B cell (primary cell): ENCODE results near the gene ACR. TPM values are rescaled to one million over a fixed set of nuclear protein-coding genes. Genes with fewer than 3 reads are reported as not detected.

Experiments
- ATAC-seq: fragments of 200-7000 bp; cut with Tn5 transposase; one replicate; pipeline ENCODE4 v1.10.0; 2021; ENCODE audit warnings: low read depth, mild to moderate bottlenecking, moderate number of reproducible peaks, moderate library complexity
- CTCF ChIA-PET: fragments of 350-600 bp; sonication (Branson Sonifier 250); formaldehyde crosslinking; loops from one replicate; lab custom pipeline; 2021; ENCODE audit warnings: antibody characterized with exemption, inconsistent platforms; lab: Charles Lee
- POLR2A ChIA-PET: fragments of 350-600 bp; sonication (Branson Sonifier 250); formaldehyde crosslinking; loops from one replicate; lab custom pipeline; 2021; ENCODE audit warnings: antibody characterized with exemption; lab: Charles Lee
- DNase-seq: peaks from one replicate; pipeline ENCODE4 v3.0.0; 2013
- H2AFZ ChIP-seq: 2 replicates; pipeline ENCODE4 v1.6.1; 2012; ENCODE audit warnings: mild to moderate bottlenecking, low read depth, low read length; ENCODE audit not compliant: insufficient read depth, poor library complexity, severe bottlenecking
- H3K27ac ChIP-seq, 2 donors: 1 replicate in 1 of 2; 2 replicates in 1 of 2; pipeline ENCODE4 v1.5.1; 2012 to 2013; ENCODE audit warnings: low read length in 2 of 2, mild to moderate bottlenecking in 2 of 2, moderate library complexity in 1 of 2
- H3K27me3 ChIP-seq, 4 experiments: fragments of 200-600 bp in 1 of 4; sonication (generic) in 1 of 4; replicated peaks in 1 of 4; 1 replicate in 2 of 4; 2 replicates in 2 of 4; pipeline versions ENCODE4 v1.6.1 to v1.7.0; 2013 to 2016; ENCODE audit warnings: low read length in 3 of 4, mild to moderate bottlenecking in 2 of 4, mixed read lengths in 1 of 4, moderate library complexity in 1 of 4; ENCODE audit not compliant: insufficient read depth in 4 of 4, control insufficient read depth in 3 of 4; ENCODE audit errors: control extremely low read depth in 1 of 4
- H3K36me3 ChIP-seq, 2 experiments: replicated peaks in 1 of 2; 1 replicate in 1 of 2; 2 replicates in 1 of 2; pipeline versions ENCODE4 v1.6.1 to v1.7.1; 2013; ENCODE audit warnings: low read length in 1 of 2; ENCODE audit not compliant: insufficient read depth in 2 of 2, control insufficient read depth in 1 of 2; ENCODE audit errors: control extremely low read depth in 1 of 2, extremely low read depth in 1 of 2
- H3K4me1 ChIP-seq, 2 donors: fragments of 200-600 bp in 1 of 2; sonication (generic) in 1 of 2; 1 replicate in 1 of 2; 2 replicates in 1 of 2; pipeline versions ENCODE4 v1.5.1 to v1.6.1; 2013 to 2017; ENCODE audit warnings: low read length in 2 of 2; ENCODE audit not compliant: control insufficient read depth in 2 of 2, insufficient read depth in 2 of 2
- H3K4me2 ChIP-seq: replicated peaks from 2 replicates; pipeline ENCODE3; 2012; ENCODE audit warnings: mild to moderate bottlenecking, low read depth, low read length; ENCODE audit not compliant: poor library complexity, severe bottlenecking
- H3K4me3 ChIP-seq, 5 experiments: fragments of 200-600 bp in 1 of 5; sonication (generic) in 1 of 5; 1 replicate in 3 of 5; 2 replicates in 2 of 5; pipeline versions ENCODE4 v1.5.1 to v1.7.0; 2011 to 2016; ENCODE audit warnings: low read length in 4 of 5, mild to moderate bottlenecking in 4 of 5, low read depth in 2 of 5, control low read depth in 1 of 5, moderate library complexity in 1 of 5; ENCODE audit not compliant: insufficient read depth in 1 of 5; ENCODE audit errors: control extremely low read depth in 1 of 5, extremely low read depth in 1 of 5
- H3K79me2 ChIP-seq: fragments of 200-600 bp; sonication (generic); one replicate; pipeline ENCODE4 v1.6.0; 2016; ENCODE audit warnings: low read length; ENCODE audit not compliant: control insufficient read depth, insufficient read depth
- H3K9ac ChIP-seq: fragments of 200-600 bp; sonication (generic); 2 replicates; pipeline ENCODE4 v1.6.1; 2017; ENCODE audit warnings: mild to moderate bottlenecking, low read length, moderate library complexity
- H3K9me3 ChIP-seq, 3 donors: one replicate each; pipeline versions ENCODE4 v1.6.1 to v1.7.1; 2013; ENCODE audit warnings: low read length in 2 of 3; ENCODE audit not compliant: control insufficient read depth in 2 of 3, insufficient read depth in 1 of 3; ENCODE audit errors: control extremely low read depth in 1 of 3
- H4K20me1 ChIP-seq: 2 replicates; pipeline ENCODE4 v1.6.0; 2012; ENCODE audit warnings: mild to moderate bottlenecking, low read length; ENCODE audit not compliant: insufficient read depth, control insufficient read depth, poor library complexity, severe bottlenecking
- H3K27ac Mint-ChIP-seq: one replicate; pipeline ENCODE4 v1.8.0; 2021; ENCODE audit warnings: mixed read lengths
- H3K27me3 Mint-ChIP-seq: one replicate; pipeline ENCODE4 v1.8.0; 2021; ENCODE audit warnings: mixed read lengths
- H3K4me1 Mint-ChIP-seq: one replicate; pipeline ENCODE4 v1.8.0; 2021; ENCODE audit warnings: mixed read lengths
- H3K4me3 Mint-ChIP-seq: one replicate; pipeline ENCODE4 v1.8.0; 2021; ENCODE audit warnings: mixed read lengths
- H3K9me3 Mint-ChIP-seq: one replicate; pipeline ENCODE4 v1.8.0; 2022; ENCODE audit warnings: mixed read lengths; ENCODE audit not compliant: insufficient read depth
- CTCF ChIP-seq: fragments of 200-600 bp; IDR thresholded peaks from one replicate; pipeline ENCODE4 v1.8.0; 2022; ENCODE audit warnings: antibody characterized with exemption, mild to moderate bottlenecking
- EZH2 ChIP-seq: IDR thresholded peaks from 2 replicates; pipeline ENCODE4 v1.6.1; 2012; ENCODE audit warnings: borderline replicate concordance, low read depth, mild to moderate bottlenecking, moderate library complexity, low read length; ENCODE audit not compliant: insufficient read depth, poor library complexity, severe bottlenecking
- WGBS: methylation state at CpG from one replicate; pipeline ENCODE4 v1.1.5; 2013; ENCODE audit warnings: missing lambda C conversion rate; ENCODE audit not compliant: insufficient coverage; 5-methylcytosine and 5-hydroxymethylcytosine counted together
- intact Hi-C: fragments of 100-400 bp; cut with micrococcal nuclease; formaldehyde crosslinking; loops from one replicate; pipeline ENCODE4 v1.10.0; 2022
- polyA plus RNA-seq: library from polyadenylated mRNA; depleted of rRNA; stranded (reverse); fragments of >200 nt; gene quantifications from 2 replicates; pipeline ENCODE4 v1.2.3, GENCODE V29; 2012
- total RNA-seq, 2 donors: library from RNA; stranded (reverse); fragments of 120-200 nt in 1 of 2; gene quantifications; 1 replicate in 1 of 2; 2 replicates in 1 of 2; pipeline versions ENCODE4 v1.2.3 to v1.2.4, GENCODE V29; 2013 to 2022

Gene ACR
- total and polyA plus RNA-seq, 2 donors (not counting 1 experiment from before 2014, with no cell fraction given), result not detected

DNA sequence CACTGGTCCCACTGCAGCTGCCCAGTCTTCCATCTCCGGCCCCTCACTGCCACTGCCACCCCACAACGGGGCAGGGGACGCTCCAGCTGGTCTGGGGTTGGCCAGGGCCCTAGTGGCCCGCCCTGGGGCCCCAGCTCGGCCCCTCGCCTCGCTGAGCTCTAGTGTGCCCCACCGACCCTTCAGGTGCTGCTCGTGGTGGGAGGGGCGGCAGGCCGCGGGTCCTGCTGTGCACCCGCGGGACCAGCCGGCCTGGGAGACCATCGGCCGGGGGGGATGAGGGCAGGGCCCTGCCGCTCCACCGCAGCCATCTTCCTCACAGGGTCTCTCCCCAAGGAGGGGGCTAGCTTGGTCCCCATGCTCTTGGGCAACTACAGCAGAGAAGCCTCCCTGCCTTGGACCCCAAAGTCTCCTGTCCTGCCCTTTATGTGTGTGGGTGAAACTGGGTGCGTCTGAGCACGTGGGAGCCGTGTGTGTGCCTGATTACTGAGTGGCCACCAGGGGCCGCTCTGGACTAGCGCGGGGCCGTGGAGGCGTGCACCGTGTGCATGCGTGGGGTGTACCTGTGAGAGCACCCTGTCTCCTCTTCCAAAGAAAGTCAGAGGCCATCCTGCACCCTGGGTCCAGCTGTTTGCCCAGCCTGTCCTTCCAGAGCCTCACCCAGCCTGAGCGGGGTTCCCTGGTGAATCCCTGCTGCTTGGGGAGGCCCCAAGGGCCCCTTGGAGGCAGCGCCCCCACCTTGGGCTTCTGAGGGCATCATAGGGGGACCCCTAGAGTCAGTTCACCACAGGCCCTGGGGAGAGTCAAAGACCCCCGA is 6.0 kb upstream of the ACR start:
- intact Hi-C loops, result no loop called here
- no peaks in the 10 kb centered on the region for H3K4me1 ChIP-seq
- peak; percentile 45 for ATAC-seq
- H4K20me1 ChIP-seq, result no peaks in the 10 kb centered on the region
- Mint-ChIP-seq H3K4me1 (peaks cover 7% of the 10 kb centered on the region), H3K9me3 (no peaks in the 10 kb centered on the region), H3K27ac (no peak overlapping the region), H3K27me3 (peaks cover 8% of the 10 kb centered on the region), H3K4me3 (no peak overlapping the region)
- H3K27ac ChIP-seq, result no peak overlapping the region
- H3K9me3 ChIP-seq, result no peaks in the 10 kb centered on the region
- no peak overlapping the region for H3K4me3 ChIP-seq
- H3K27me3 ChIP-seq, result no peaks in the 10 kb centered on the region
- no peak overlapping the region for H3K9ac ChIP-seq
- CTCF ChIA-PET, result no interaction called here
- H2AFZ ChIP-seq, result no peak overlapping the region
- TF ChIP-seq CTCF (peak; percentile 47), EZH2 (no peak)
- H3K4me2 ChIP-seq, result no peak overlapping the region
- POLR2A ChIA-PET, result no interaction called here
- H3K79me2 ChIP-seq, result no peaks in the 10 kb centered on the region
- WGBS, result 88% methylated on average over 31 of the region's 32 CpGs
- DNase-seq, result peak; percentile 47
- H3K36me3 ChIP-seq, result no peaks in the 10 kb centered on the region

DNA sequence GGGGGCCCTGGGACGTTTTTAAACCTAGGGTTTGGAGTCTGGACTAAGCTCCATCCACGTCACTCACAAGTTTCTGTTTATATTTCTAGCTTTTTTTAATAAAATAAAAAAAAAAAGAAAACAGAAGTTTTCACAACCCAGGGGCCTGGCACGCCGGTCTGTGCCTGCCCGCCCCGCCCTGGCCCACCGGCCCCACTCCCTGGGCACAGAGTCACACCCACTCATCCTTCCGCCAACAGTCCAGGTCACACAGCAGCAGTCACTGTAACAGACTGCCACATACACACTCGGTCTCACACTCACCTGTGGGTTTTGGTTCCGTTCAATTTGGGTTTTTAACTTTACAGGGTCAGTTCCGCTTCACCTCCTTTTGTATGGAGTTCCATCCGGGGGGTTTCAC is 5.3 kb upstream of the ACR start:
- Mint-ChIP-seq H3K27ac (no peak overlapping the region), H3K9me3 (no peaks in the 10 kb centered on the region), H3K4me1 (peaks cover 7% of the 10 kb centered on the region), H3K4me3 (no peak overlapping the region), H3K27me3 (peaks cover 14% of the 10 kb centered on the region)
- no peak for ATAC-seq
- no peak overlapping the region for H3K4me2 ChIP-seq
- TF ChIP-seq EZH2 (no peak), CTCF (no peak)
- CTCF ChIA-PET, result no interaction called here
- WGBS, result 92% methylated on average over 8 of the region's 12 CpGs
- H3K4me3 ChIP-seq, result no peak overlapping the region
- H2AFZ ChIP-seq, result no peak overlapping the region
- H4K20me1 ChIP-seq, result no peaks in the 10 kb centered on the region
- no peak overlapping the region for H3K27ac ChIP-seq
- H3K79me2 ChIP-seq, result no peaks in the 10 kb centered on the region
- POLR2A ChIA-PET, result no interaction called here
- no peak for DNase-seq
- H3K9me3 ChIP-seq, result no peaks in the 10 kb centered on the region
- no peaks in the 10 kb centered on the region for H3K4me1 ChIP-seq
- H3K27me3 ChIP-seq, result no peaks in the 10 kb centered on the region
- H3K36me3 ChIP-seq, result no peaks in the 10 kb centered on the region
- intact Hi-C loops, result no loop called here
- no peak overlapping the region for H3K9ac ChIP-seq
